HFFc6 (cell line): ENCODE data around the gene RASGRP1. TPM values are rescaled to one million over a fixed set of nuclear protein-coding genes. Genes with fewer than 3 reads are reported as not detected.
A peak's percentile ranks its signal among the peaks of the same experiment; 100 is the strongest.

ENCODE experiments used
- DNase-seq: peaks from one replicate; pipeline ENCODE4 v3.0.0-alpha.2; 2018
- H3K27ac Mint-ChIP-seq: 2 replicates; pipeline ENCODE4 v1.8.0; 2020; ENCODE audit warnings: mild to moderate bottlenecking, mixed read lengths
- H3K27me3 Mint-ChIP-seq: 2 replicates; pipeline ENCODE4 v1.8.0; 2021; ENCODE audit warnings: mild to moderate bottlenecking, moderate library complexity, mixed read lengths; ENCODE audit not compliant: insufficient read depth
- H3K36me3 Mint-ChIP-seq: 2 replicates; pipeline ENCODE4 v1.8.0; 2021; ENCODE audit warnings: low read depth, mixed read lengths
- H3K4me1 Mint-ChIP-seq: 2 replicates; pipeline ENCODE4 v1.8.0; 2020; ENCODE audit warnings: low read depth, mixed read lengths
- H3K4me3 Mint-ChIP-seq: 2 replicates; pipeline ENCODE4 v1.8.0; 2020; ENCODE audit warnings: mild to moderate bottlenecking, moderate library complexity, mixed read lengths
- H3K9me3 Mint-ChIP-seq: 2 replicates; pipeline ENCODE4 v1.8.0; 2020; ENCODE audit warnings: mild to moderate bottlenecking, mixed read lengths
- CTCF ChIP-seq: fragments of 200-600 bp; sonication (generic); IDR thresholded peaks from 2 replicates; pipeline ENCODE4 v1.5.0; 2021; ENCODE audit warnings: antibody characterized with exemption, mild to moderate bottlenecking
- total RNA-seq, 6 experiments: library from RNA; stranded (reverse); fragmentation: NEBNext Ultra II Directional; extraction: Animal tissue kit (Norgen Biotek cat#: 25700); gene quantifications; 2 replicates in 1 of 6; 3 replicates in 5 of 6; pipeline ENCODE4 v1.2.3, GENCODE V29; 2021

RASGRP1 gene
- total RNA-seq, 6 experiments from 2014 or later = 0.14 to 0.59 (median 0.37) TPM

DNA sequence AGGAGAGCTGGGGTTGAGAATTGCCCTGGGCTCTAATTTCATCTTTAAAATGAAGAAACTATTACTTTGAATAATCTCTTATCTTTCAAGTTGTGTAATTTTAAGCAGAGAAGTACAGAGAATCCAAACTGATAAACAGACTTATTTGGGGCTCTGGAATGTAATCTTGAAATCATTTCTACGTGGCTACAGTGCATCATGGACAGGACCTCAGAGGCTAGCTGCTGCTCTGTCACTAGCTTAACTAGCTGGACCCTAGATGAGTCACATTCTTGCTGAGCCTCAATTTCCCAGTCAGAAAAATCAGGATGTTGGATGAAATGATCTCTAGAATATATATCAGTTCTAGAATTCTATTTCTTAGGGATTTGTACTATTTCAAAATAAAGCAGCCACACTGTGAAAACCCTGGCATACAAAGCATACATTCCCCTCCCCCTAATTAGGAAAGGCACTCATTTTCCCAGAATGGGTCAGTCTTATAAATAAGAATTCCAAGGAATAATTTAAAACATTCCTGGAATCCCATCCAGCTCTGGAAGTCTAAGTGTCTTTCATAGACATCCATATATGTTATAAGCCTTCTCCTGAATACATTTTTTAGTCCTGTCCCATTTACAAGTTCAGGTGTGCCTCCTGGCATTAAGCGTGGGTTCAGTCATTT lies 47.2 kb downstream of the RASGRP1 start:
- H3K27ac Mint-ChIP-seq = no peak overlapping the region
- no peaks in the 10 kb centered on the region for H3K36me3 Mint-ChIP-seq
- H3K4me3 Mint-ChIP-seq = no peak overlapping the region
- H3K27me3 Mint-ChIP-seq = no peaks in the 10 kb centered on the region
- H3K4me1 Mint-ChIP-seq = peaks cover 46% of the 10 kb centered on the region
- no peak for TF ChIP-seq CTCF
- no peaks in the 10 kb centered on the region for H3K9me3 Mint-ChIP-seq
- DNase-seq = peak; percentile 21

DNA sequence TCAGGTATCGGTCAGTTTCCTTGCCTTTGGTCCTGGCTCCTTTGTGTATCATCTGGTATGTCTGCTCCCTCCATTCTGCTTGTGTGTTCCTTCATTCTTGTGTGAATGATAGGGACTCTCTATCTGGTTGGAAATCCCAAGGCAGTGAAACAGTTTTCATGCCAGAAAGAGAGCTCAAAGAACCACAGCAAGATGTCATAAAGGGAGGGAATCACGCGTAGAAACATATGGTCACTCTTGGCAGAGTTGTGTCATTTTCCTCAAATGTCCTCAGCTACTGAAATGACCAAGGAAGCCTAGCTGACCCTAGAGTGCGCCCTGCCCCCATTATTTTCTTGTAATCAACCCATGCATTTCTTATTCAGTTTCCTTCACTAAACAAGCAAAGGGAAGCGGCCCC lies 48.0 kb downstream of the RASGRP1 start:
- H3K4me3 Mint-ChIP-seq = no peak overlapping the region
- H3K9me3 Mint-ChIP-seq = no peaks in the 10 kb centered on the region
- no peak for TF ChIP-seq CTCF
- DNase-seq = no peak
- no peaks in the 10 kb centered on the region; the same call in 1 of the 2 replicates for H3K27me3 Mint-ChIP-seq
- no peak overlapping the region for H3K27ac Mint-ChIP-seq
- H3K4me1 Mint-ChIP-seq = peaks cover 46% of the 10 kb centered on the region
- H3K36me3 Mint-ChIP-seq = no peaks in the 10 kb centered on the region

GRCh38 chr15:38514601-38515000 lies 50.0 kb downstream of the RASGRP1 start:
- Mint-ChIP-seq H3K36me3 (no peaks in the 10 kb centered on the region), H3K9me3 (no peaks in the 10 kb centered on the region), H3K4me1 (peaks cover 33% of the 10 kb centered on the region), H3K4me3 (no peak overlapping the region), H3K27me3 (no peaks in the 10 kb centered on the region; the same call in none of the 2 replicates), H3K27ac (no peak overlapping the region)
- TF ChIP-seq CTCF = no peak
- DNase-seq = no peak

- Mint-ChIP-seq H3K4me1 (peaks cover 23% of the 10 kb centered on the region), H3K27me3 (no peaks in the 10 kb centered on the region; the same call in none of the 2 replicates)
- DNase-seq = no peak
Measured at GRCh38 chr15:38512901-38513300, 51.7 kb downstream of the RASGRP1 start.

DNA sequence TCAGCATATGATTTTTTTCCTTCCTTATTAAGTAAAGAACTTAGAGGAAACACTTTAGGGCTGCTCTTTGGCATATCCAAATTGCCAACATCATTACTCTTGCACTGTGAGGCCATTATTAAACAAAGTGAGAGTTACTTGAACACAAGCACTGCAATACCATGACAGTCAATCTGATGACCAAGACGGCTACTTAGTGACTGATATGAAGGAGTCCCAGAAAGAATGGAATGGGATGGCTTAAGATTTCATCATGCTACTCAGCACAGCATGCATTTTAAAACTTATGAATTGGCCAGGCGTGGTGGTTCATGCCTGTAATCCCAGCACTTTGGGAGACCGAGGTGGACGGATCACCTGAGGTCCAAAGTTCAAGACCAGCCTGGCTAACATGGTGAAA lies 55.5 kb downstream of the RASGRP1 start:
- Mint-ChIP-seq H3K27ac (no peak overlapping the region), H3K36me3 (no peaks in the 10 kb centered on the region), H3K4me3 (no peak overlapping the region), H3K27me3 (no peaks in the 10 kb centered on the region; the same call in none of the 2 replicates), H3K4me1 (peaks cover 7% of the 10 kb centered on the region; the same call in 1 of the 2 replicates), H3K9me3 (no peaks in the 10 kb centered on the region)
- TF ChIP-seq CTCF = no peak
- no peak for DNase-seq

More at GRCh38 chr15:38512901-38513300, 51.7 kb downstream of the RASGRP1 start:
- Mint-ChIP-seq H3K36me3 (no peaks in the 10 kb centered on the region), H3K4me3 (no peak overlapping the region), H3K27ac (no peak overlapping the region), H3K9me3 (no peaks in the 10 kb centered on the region)
- no peak for TF ChIP-seq CTCF
